Tibial artery (tissue), 4 donors: ENCODE data around the gene NTF3.

Experiments
- DNase-seq, 2 donors: peaks; one replicate each; pipeline ENCODE4 v3.0.0-alpha.2; 2019
- H3K27ac ChIP-seq, 2 donors: fragments of 200-600 bp; sonication (generic) in 1 of 2; 1 replicate in 1 of 2; 2 replicates in 1 of 2; pipeline ENCODE4 v1.5.1; 2018 to 2019; ENCODE audit warnings: mild to moderate bottlenecking in 1 of 2
- H3K27me3 ChIP-seq, 2 donors: fragments of 200-600 bp; sonication (generic) in 1 of 2; one replicate each; pipeline versions ENCODE4 v1.5.1 to v1.6.0; 2016 to 2019
- H3K36me3 ChIP-seq, 3 donors: fragments of 200-600 bp; sonication (generic) in 2 of 3; one replicate each; pipeline ENCODE4 v1.5.1; 2016 to 2019; ENCODE audit warnings: mild to moderate bottlenecking in 2 of 3
- H3K4me1 ChIP-seq, 4 donors: fragments of 200-600 bp; sonication (generic) in 2 of 4; 1 replicate in 3 of 4; 2 replicates in 1 of 4; pipeline ENCODE4 v1.5.1; 2016 to 2019
- H3K4me3 ChIP-seq, 2 donors: fragments of 200-600 bp; sonication (generic) in 1 of 2; 1 replicate in 1 of 2; 2 replicates in 1 of 2; pipeline ENCODE4 v1.5.1; 2018 to 2019; ENCODE audit warnings: mild to moderate bottlenecking in 2 of 2
- H3K9me3 ChIP-seq, 3 donors: fragments of 200-600 bp; sonication (generic) in 1 of 3; one replicate each; pipeline ENCODE4 v1.5.1; 2016 to 2019
- CTCF ChIP-seq, 2 experiments: fragments of 200-600 bp in 1 of 2; fragments of 450-650 bp in 1 of 2; IDR thresholded peaks; one replicate each; pipeline ENCODE4 v1.5.1; 2017 to 2019; ENCODE audit warnings: antibody characterized with exemption in 2 of 2, mild to moderate bottlenecking in 1 of 2, moderate library complexity in 1 of 2
- intact Hi-C: fragments of 100-400 bp; cut with DNase I; formaldehyde crosslinking; loops from one replicate; pipeline ENCODE4 v1.15.0; 2023; ENCODE audit warnings: low total_unique reads

The NTF3 gene

GRCh38 chr12:5521456-5522325 lies 89.8 kb downstream of the NTF3 start:
- DNase-seq = no peak
- Histone ChIP-seq H3K4me1 (no peaks in the 10 kb centered on the region), H3K9me3 (no peaks in the 10 kb centered on the region), H3K36me3 (no peaks in the 10 kb centered on the region), H3K4me3 (no peak overlapping the region), H3K27ac (no peak overlapping the region), H3K27me3 (no peaks in the 10 kb centered on the region)
- intact Hi-C loops = no loop called here
- no peak for TF ChIP-seq CTCF (IDR thresholded peaks at IDR 0.05)

- H3K4me1 ChIP-seq = no peaks in the 10 kb centered on the region
- no peaks in the 10 kb centered on the region for H3K9me3 ChIP-seq
- H3K36me3 ChIP-seq = no peaks in the 10 kb centered on the region
- TF ChIP-seq CTCF (IDR thresholded peaks at IDR 0.05) = no peak
- no peaks in the 10 kb centered on the region for H3K27me3 ChIP-seq
- intact Hi-C loops = no loop called here
- H3K4me3 ChIP-seq = no peak overlapping the region
- no peak overlapping the region for H3K27ac ChIP-seq
- no peak for DNase-seq
Measured at GRCh38 chr12:5522432-5523335, 90.8 kb downstream of the NTF3 start.

- Histone ChIP-seq H3K4me1 (no peaks in the 10 kb centered on the region), H3K36me3 (no peaks in the 10 kb centered on the region), H3K9me3 (no peaks in the 10 kb centered on the region), H3K27ac (no peak overlapping the region), H3K4me3 (no peak overlapping the region), H3K27me3 (no peaks in the 10 kb centered on the region)
- TF ChIP-seq CTCF (IDR thresholded peaks at IDR 0.05) = no peak
- intact Hi-C loops = no loop called here
- DNase-seq = no peak
Measured at GRCh38 chr12:5523396-5524115, 91.6 kb downstream of the NTF3 start.

- Histone ChIP-seq H3K4me1 (no peaks in the 10 kb centered on the region), H3K27me3 (no peaks in the 10 kb centered on the region), H3K4me3 (no peak overlapping the region), H3K36me3 (no peaks in the 10 kb centered on the region), H3K9me3 (no peaks in the 10 kb centered on the region), H3K27ac (no peak overlapping the region)
- TF ChIP-seq CTCF (IDR thresholded peaks at IDR 0.05) = no peak
- intact Hi-C loops = no loop called here
- DNase-seq = no peak
Measured at GRCh38 chr12:5524116-5524768, 92.3 kb downstream of the NTF3 start.
